Loucy (cell line): Measurements from ENCODE around the gene TASP1.

ENCODE experiments used
- EZH2phosphoT487 ChIP-seq: fragments of 200-600 bp; IDR thresholded peaks from 2 replicates; pipeline ENCODE4 v1.6.1; 2018; ENCODE audit warnings: antibody characterized with exemption, mild to moderate bottlenecking, moderate library complexity, borderline replicate concordance
- TF ChIP-seq, protein P1 (sequence below): fragments of 200-600 bp; sonication (generic); conservative IDR thresholded peaks from 2 replicates; pipeline ENCODE4 v1.5.1; 2014; ENCODE audit warnings: mild to moderate bottlenecking, antibody characterized with exemption, low read length

GRCh38 chr20:13342469-13343242 is 296.1 kb downstream of the TASP1 start:
- TF ChIP-seq, protein P1, sequence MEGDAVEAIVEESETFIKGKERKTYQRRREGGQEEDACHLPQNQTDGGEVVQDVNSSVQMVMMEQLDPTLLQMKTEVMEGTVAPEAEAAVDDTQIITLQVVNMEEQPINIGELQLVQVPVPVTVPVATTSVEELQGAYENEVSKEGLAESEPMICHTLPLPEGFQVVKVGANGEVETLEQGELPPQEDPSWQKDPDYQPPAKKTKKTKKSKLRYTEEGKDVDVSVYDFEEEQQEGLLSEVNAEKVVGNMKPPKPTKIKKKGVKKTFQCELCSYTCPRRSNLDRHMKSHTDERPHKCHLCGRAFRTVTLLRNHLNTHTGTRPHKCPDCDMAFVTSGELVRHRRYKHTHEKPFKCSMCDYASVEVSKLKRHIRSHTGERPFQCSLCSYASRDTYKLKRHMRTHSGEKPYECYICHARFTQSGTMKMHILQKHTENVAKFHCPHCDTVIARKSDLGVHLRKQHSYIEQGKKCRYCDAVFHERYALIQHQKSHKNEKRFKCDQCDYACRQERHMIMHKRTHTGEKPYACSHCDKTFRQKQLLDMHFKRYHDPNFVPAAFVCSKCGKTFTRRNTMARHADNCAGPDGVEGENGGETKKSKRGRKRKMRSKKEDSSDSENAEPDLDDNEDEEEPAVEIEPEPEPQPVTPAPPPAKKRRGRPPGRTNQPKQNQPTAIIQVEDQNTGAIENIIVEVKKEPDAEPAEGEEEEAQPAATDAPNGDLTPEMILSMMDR = no peak
- TF ChIP-seq EZH2phosphoT487 = no peak
